GM19238 (cell line): ENCODE measurements around the gene C2CD4A.

Experiments
- DNase-seq: peaks from one replicate; pipeline ENCODE4 v3.0.0; 2011; ENCODE audit warnings: low spot score; ENCODE audit not compliant: insufficient read length

Gene C2CD4A

GRCh38 chr15:62059816-62060112 lies 7.0 kb upstream of the C2CD4A start:
- peak; percentile 68 for DNase-seq

GRCh38 chr15:62060113-62060895 lies 6.5 kb upstream of the C2CD4A start, which contains the start of gene VPS13C:
Gene VPS13C (minus strand): TSS chr15:62060447. CDS start chr15:62060374, 73 bp downstream.
- peak; percentile 87 for DNase-seq

GRCh38 chr15:62060896-62061280 lies 5.9 kb upstream of the C2CD4A start:
- DNase-seq: no peak

DNA sequence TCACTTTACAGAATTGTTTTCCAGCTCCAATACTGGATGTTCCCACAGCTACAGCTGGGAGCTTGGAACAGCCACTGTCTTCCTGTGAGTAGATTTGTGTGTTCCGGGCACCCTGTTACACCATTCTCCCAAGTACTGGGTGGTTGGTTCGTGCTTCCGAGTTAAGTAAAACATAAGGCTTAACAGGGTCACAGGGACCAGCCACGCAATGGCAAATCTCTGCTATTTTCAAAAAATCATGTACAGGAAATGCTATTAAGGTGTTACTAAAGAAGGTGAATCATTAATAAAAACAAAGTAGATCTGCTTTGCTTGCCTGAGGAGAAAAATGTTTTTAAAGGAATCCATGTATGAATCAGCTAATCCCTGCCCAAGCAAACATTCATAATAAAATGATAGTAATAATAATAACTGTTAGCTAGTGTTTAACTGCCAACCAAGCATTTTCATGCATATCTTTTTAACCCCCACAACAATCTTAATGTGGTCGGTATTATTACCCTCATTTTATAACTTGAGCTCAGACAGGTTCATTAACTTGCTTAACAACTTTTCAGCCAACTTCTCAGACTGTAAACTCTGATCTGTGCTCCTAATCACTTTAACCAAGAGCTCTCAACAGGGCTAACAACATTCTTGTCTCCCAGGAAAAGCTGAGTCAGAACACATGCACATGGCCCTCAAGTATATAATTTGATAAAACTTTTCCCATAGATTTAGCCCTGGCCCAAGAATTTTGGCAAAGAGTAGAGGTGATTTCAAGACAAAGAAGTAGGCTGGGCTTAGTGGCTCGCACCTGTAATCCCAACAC lies 2.7 kb upstream of the C2CD4A start:
- DNase-seq: no peak

- no peak for DNase-seq
These were observed 769 bp downstream of the C2CD4A start for GRCh38 chr15:62067448-62068044.

GRCh38 chr15:62068071-62068809 lies 1.5 kb downstream of the C2CD4A start:
- DNase-seq: peak; percentile 19

GRCh38 chr15:62068810-62069167 lies 2.0 kb downstream of the C2CD4A start:
- no peak for DNase-seq

DNA sequence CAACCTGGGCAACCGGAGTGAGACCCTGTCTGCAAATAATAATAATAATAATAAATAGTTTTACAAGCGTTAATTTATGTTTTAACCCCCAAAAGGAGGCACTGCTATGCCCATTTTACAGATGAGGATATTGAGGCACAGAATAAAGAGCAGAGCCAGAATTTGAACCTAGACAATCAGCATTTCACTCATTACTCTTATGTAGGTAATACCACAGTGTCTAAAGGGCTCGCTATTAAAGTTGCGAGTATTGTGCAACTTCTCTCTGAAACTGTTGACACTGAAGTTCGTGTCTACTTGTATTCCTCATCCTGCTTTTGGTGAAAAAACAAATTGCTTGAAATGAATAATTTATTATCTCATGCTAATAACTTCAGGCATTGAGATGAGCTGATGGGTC lies 2.8 kb downstream of the C2CD4A start:
- no peak for DNase-seq

GRCh38 chr15:62071711-62072308 lies 5.0 kb downstream of the C2CD4A start:
- DNase-seq: no peak

DNA sequence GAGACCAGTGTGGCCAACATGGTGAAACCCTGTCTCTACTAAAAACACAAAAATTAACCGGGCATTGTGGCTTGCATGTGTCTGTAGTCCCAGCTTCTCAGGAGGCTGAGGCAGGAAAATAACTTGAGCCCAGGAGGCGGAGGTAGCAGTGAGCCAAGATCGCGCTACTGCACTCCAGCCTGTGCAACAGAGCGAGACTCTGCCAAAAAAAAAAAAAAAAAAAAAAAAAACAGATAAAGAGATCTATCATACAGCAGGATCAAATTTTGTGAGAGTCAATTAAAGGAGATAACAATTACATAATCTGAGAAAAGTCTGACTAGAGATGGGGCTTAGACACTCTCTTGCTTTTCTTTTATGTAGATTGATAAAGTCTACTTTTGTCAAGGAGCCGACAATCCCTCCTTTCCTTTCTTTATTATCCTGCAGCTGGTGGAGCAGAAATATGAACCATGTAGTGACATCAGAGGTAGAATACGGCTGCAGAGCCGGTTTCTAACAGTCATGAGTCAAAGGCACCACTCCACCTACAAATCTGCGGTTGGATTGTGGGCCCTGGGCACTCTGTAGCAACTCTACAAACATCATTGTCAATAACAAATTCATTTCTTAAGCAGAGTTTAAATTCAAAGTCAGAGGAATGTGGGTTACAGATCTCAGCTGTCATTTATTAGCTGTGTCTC lies 9.0 kb downstream of the C2CD4A start:
- DNase-seq: no peak

DNA sequence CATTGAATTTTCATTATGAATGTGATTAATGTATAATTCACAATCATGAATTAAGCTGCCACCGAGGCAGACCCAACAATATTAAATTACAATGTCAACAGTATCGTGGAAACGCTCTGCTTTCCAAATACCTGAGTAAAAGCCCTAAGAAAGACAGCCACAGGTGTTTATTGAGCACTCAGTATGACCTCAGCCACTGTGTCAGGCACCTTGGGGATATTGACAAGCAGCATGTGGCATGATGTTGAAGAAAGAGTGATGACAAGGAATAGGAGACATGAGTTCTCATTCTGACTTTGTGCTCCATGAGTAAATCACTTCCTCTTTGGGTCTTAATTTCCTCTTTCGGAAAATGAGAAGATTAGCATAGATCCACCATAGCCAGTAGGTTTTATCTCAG lies 12.8 kb downstream of the C2CD4A start:
- DNase-seq: no peak

DNA sequence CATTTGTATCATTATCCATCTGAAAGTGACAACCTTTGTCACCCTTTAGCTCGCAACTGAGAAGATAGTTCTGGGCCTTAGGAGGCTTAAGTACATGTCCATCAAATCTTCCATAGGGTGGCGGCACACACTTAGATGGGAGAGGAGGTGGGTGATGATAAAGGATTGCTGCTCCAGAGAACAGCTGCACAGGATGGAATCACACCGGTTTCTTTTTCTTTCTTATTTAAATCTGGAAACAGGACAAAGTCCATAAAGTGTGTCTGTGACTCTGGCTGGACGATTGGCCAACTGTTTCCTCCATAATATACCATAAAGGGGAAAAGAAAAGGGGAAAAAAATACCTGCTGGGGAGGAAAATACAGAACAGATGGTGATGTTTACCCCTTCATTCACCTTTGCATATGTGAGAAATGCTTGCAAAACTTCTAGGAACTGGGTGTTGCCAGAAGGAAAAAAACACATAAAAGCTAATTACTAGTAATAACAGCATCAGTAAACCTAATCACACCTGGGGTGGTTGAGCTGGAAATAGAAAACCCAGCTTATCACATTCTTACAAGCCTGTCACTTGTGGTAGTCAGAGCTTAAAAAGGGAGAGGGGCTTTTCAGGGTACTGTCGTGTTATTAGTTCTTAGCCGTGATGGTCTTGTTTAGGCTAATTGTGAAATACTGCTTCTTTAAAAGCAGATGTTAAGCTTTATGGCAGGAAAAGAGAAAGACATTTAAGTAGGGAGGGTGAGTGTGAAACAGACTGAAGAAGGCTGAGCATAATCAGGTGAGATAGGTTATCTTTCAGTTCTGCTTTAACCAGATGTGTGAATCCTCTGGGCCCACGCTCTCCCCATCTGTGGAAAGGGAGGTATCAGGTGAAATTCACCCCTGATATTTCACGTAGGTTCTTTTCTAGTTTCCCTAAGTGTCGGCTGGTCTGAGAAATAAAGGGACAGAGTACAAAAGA lies 16.7 kb downstream of the C2CD4A start:
- no peak for DNase-seq

- DNase-seq: no peak
These were observed 19.0 kb downstream of the C2CD4A start for GRCh38 chr15:62085740-62086139.

DNA sequence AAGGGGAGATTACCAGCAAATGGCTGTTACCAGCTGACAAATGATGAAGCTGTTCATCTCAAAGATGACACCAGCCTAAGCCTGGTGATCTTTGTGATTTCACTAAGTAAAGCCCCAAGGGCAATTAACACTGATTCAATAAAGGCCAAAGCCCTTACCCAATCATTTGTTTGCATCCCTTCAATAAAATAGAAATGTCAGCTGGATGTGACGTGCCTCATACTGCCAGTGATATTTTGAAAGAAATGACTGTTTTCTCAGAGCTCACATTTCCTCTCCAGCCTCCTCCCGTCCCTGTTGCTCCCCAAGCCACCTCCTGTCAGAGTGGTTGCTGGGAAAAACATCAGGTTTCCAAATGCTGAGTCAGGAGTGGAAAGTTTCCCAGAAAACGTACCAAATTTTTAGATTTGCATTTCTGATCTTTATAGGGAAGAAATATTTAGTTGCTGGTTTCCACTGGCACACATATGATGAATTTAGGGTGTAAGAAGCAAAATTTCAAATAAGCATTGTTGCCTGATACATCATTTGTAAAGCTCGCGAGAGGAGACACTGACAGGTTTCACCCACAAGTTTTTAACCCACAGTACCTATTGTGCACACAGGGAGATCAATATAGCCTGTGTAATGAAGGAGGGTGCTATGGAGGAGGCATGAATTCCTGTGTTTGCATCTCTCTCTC lies 21.0 kb downstream of the C2CD4A start:
- DNase-seq: no peak

- no peak for DNase-seq
These were observed 21.5 kb downstream of the C2CD4A start for GRCh38 chr15:62088353-62088693.

DNA sequence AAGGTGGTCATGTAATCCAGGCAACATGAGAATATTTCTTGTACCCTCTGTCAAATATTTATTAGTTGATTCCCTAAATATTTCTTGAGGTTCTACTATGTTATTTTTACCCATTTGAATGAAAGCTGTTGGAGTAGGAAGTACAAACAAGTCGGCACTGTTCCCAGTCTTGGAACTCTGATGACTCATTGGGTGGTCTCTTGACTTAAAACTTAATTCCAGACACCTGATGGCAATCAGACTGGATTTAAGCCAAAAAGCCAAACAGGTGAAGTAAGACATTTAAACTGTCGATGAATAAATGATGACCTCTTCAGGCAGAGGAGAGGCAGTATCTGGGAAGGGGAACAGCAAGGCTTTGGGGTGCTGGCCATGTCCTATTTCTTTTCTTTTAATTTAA lies 22.8 kb downstream of the C2CD4A start:
- no peak for DNase-seq

DNA sequence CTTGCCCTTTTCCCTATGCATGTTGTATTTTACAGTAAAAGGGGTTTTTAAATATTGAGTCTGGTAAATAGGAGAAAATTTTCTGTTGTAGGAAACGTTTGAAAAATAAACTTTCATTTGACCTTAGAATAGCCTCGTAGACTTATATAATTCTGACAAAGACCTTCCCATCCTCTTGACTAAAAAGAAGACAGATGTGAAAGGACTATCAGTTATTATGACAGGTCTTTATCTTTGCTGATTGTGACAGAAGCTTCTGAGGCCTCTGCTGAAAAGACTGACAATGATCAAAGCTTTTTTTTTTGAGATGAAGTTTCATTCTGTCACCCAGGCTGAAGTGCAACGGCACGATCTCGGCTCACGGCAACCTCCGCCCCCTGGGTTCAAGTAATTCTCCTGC lies 24.2 kb downstream of the C2CD4A start:
- no peak for DNase-seq

DNA sequence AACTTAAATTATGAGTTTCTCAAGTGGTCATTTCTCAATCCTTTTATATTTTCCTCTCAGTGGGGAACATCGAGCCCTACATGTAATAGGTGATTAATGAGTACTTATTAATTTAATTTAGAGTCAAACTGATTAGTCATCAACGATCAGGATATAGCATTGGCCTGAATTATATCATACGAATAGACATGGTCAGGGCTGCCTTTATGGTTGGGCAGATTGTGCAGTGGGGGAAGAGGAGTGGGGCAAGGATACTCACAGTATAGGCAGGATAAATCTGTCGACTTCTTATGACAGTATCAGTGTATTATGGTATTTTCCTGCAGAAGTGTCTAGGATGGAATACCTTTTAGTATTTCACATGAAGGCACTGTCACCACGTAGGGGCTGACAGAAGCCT lies 27.0 kb downstream of the C2CD4A start:
- DNase-seq: no peak

GRCh38 chr15:62094388-62094787 lies 27.6 kb downstream of the C2CD4A start:
- DNase-seq: no peak
